Astrocyte of the spinal cord (primary cell): Measurements from ENCODE around the gene KDM6B.

ENCODE experiments used
- DNase-seq: peaks from one replicate; pipeline ENCODE4 v3.0.0; 2011; ENCODE audit warnings: low read depth, low spot score
- H3K4me3 ChIP-seq: 2 replicates; pipeline ENCODE4 v1.5.1; 2011; ENCODE audit warnings: low read depth, mild to moderate bottlenecking, low read length, moderate library complexity
- in situ Hi-C: cut with HindIII; loops from 2 replicates; pipeline ENCODE4 v1.10.0; 2017; ENCODE audit warnings: low sequenced_read_pairs
- TF ChIP-seq, protein P1 (sequence below): IDR thresholded peaks from 2 replicates; pipeline ENCODE4 v1.5.1; 2012; ENCODE audit warnings: low read depth, mild to moderate bottlenecking, low read length, inconsistent platforms

The KDM6B gene

DNA sequence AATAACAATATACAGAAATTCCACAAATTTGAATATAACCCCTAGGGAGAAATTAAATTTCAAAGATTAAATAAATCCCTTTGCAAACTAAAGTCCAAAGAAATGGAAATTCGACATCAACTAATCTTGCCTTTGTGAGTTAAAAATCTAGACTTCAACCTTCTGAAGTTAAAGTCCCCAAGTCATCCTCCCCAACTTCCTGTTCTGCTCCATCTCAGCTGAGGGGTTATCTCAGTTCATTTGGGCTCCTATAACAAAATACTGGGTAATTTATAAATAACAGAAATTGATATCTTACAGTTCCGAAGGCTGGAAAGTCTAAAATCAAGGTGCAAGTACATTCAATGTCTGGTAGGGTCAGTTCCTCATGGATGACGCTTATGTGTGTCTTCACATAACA, 22.8 kb upstream of the KDM6B start:
- TF ChIP-seq, protein P1, sequence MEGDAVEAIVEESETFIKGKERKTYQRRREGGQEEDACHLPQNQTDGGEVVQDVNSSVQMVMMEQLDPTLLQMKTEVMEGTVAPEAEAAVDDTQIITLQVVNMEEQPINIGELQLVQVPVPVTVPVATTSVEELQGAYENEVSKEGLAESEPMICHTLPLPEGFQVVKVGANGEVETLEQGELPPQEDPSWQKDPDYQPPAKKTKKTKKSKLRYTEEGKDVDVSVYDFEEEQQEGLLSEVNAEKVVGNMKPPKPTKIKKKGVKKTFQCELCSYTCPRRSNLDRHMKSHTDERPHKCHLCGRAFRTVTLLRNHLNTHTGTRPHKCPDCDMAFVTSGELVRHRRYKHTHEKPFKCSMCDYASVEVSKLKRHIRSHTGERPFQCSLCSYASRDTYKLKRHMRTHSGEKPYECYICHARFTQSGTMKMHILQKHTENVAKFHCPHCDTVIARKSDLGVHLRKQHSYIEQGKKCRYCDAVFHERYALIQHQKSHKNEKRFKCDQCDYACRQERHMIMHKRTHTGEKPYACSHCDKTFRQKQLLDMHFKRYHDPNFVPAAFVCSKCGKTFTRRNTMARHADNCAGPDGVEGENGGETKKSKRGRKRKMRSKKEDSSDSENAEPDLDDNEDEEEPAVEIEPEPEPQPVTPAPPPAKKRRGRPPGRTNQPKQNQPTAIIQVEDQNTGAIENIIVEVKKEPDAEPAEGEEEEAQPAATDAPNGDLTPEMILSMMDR = no peak
- in situ Hi-C loops = no loop called here
- no peak overlapping the region for H3K4me3 ChIP-seq
- DNase-seq = no peak

DNA sequence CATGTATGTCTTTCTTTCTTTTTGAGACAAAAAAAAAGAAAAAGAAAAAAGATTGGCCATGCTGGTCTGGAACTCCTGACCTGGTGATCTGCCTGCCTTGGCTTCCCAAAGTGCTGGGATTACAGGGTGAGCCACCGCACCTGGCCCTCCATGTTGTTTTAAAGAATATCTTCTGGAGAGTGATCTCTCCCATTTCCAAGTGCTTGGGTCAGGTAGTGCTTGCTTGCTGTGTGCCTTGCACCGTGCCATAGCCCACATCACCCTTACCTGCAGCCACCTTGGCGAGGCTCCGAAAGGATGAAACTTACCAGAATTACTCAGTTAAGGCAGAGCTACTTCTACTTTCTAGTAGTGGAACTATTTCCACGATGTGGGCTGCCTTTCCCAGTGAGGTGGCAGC, 19.0 kb upstream of the KDM6B start:
- TF ChIP-seq, protein P1 = no peak
- DNase-seq = no peak
- H3K4me3 ChIP-seq = no peak overlapping the region
- in situ Hi-C loops = no loop called here

DNA sequence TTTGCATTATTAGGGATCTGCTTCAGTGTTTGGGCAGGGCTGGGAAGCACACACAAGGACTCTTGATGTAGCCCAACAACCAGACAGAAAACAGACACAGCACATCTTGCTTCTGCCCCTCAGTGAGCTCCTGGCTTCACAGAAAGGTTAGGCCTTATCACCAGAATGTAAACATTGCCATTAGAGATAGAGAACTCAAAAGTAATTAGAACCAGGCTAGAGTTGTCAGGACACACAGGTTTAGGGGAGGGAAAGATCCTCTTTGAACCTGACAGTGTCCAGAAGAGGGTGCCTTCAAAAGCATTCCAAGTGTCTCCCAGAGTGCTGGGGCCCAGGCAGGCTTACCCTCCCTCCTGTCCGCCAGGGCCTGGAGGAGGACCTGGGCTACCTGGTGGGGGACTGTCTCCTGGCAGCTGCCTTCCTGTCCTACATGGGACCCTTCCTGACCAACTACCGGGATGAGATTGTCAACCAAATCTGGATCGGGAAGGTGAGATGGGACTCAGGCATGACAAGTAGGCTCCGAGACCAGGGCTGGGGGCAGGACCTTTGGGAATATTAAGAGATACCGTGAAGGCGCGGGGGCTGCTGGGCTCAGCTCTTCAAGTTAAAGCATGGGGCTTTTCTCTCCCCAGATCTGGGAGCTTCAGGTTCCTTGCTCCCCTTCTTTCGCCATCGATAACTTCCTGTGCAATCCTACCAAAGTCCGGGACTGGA, 16.9 kb upstream of the KDM6B start:
- DNase-seq = no peak
- no peak overlapping the region for H3K4me3 ChIP-seq
- TF ChIP-seq, protein P1 = no peak
- in situ Hi-C loops = no loop called here

DNA sequence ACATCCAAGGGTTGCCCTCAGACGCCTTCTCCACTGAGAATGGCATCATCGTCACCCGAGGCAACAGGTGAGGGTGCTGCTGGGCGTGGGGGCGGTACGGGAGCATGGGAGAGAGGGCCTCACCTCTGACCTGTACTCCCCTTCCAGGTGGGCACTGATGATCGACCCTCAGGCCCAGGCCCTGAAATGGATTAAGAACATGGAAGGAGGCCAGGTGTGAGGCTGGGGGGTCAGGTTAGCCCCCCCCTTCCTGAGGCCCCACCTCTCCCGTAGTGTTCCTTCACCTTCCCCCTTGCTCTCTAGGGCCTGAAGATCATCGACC, 16.4 kb upstream of the KDM6B start:
- in situ Hi-C loops = no loop called here
- DNase-seq = no peak
- TF ChIP-seq, protein P1 = no peak
- H3K4me3 ChIP-seq = no peak overlapping the region

DNA sequence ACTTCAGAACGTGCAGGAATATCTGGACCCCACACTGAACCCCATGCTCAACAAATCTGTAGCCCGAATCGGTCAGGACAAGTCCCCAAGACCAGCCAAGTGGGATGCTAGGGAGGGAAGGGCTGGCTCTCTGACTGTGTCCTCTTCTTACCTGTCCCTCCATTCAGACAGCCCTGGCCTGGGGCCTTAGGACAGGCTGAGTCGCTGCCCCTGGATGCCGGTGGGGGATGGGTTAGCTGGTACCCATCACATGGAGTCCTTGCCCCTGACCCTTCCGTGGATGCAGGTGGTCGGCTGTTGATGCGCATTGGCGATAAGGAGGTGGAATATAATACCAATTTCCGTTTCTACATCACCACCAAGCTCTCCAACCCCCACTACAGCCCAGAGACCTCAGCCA, 16.0 kb upstream of the KDM6B start:
- no peak for DNase-seq
- no peak overlapping the region for H3K4me3 ChIP-seq
- TF ChIP-seq, protein P1 = no peak
- in situ Hi-C loops = no loop called here

DNA sequence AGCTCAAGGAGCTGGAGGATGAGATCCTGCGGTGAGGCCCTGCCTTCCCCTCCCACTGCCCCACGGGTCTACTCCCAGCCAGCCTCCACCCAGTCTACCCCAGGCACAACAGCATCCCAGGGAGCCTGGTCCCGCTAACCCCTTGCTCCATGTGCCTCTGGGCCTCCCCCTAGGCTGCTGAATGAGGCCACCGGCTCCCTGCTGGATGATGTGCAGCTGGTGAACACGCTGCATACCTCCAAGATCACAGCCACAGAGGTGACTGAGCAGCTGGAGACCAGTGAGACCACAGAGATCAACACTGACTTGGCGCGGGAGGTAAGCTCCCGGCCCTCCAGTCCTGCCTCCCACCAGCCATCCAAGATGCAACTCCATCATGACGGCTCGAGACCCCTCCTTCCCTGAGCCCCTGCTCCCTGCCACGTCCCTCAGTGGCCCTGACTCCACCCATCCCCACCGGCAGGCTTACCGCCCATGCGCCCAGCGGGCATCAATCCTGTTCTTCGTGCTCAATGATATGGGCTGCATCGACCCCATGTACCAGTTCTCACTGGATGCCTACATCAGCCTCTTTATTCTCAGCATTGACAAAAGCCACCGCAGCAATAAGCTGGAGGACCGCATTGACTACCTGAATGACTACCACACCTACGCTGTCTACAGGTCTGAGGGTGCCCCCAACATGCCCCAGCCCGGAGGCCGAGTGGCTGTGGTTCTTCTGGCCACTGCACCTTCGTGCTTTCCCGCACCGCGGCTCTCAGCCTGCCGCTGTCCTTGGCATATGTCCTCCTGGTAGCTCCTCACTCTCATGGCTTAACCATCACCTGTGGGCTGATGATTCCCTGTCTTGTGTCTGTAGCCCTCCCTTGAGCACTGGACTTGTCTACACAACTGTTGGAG, 15.0 kb upstream of the KDM6B start:
- in situ Hi-C loops = no loop called here
- no peak for DNase-seq
- no peak overlapping the region for H3K4me3 ChIP-seq
- TF ChIP-seq, protein P1 = no peak
